Fibroblast of mammary gland (primary cell): ENCODE data around the gene SLC8A2.

ENCODE experiments used
- DNase-seq: peaks from one replicate; pipeline ENCODE4 v3.0.0-alpha.2; 2010; ENCODE audit warnings: low read depth
- H3K4me3 ChIP-seq: 2 replicates; pipeline ENCODE4 v1.5.1; 2011; ENCODE audit warnings: low read depth, mild to moderate bottlenecking, low read length, moderate library complexity; ENCODE audit not compliant: control insufficient read depth
- CTCF ChIP-seq: conservative IDR thresholded peaks from 2 replicates; pipeline ENCODE4 v1.5.1; 2011; ENCODE audit warnings: low read depth, low read length, inconsistent platforms; ENCODE audit not compliant: control insufficient read depth, insufficient read depth

Gene SLC8A2

DNA sequence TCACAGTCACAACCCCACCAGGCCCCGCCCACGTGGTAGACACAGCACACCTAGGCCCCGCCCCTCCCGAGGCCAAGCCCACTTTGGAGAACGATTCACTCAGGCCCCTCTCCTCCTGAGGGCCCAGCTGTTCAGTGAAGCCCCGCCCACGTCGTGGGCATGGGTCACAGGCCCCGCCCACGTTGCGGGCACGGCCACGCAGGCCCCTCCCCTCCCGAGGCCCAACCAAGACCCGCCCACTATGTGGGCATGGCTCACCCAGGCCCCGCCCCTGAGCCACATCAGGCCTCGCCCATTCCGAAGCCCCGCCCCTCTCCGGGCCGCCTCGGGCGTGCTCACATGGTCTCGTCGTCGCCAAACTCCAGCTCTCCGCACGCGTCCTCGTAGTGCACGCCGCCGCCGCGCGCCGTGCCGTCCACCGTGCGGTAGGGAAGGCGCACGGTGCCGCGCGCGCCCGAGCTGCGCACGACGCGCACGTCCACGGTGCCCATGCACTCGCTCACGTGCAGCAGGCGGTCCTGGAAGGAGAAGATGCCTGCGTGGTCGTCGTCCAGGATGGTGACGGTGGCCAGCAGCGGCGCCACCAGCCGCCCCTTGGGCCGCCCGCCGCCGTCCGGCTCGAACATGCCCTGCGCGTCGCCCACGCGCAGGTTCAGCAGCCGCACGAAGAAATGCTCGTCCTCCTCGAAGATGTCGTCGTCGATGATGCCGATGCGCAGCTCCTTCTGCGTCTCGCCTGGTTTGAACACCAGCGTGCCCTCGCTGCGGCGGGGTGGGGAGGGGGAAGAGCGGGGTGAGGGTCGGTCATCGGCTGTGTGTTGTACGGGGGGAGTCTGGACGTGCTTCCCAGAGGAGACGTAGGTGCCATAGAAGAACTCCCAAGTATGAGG is 24.0 kb downstream of the SLC8A2 start:
- TF ChIP-seq CTCF, result no peak
- H3K4me3 ChIP-seq, result no peak overlapping the region
- DNase-seq, result peak; percentile 41

- no peak overlapping the region for H3K4me3 ChIP-seq
- no peak for TF ChIP-seq CTCF
- no peak for DNase-seq
Measured at GRCh38 chr19:47446534-47447469, 24.9 kb downstream of the SLC8A2 start.

GRCh38 chr19:47445937-47446402 is 25.7 kb downstream of the SLC8A2 start:
- no peak for DNase-seq
- H3K4me3 ChIP-seq, result no peak overlapping the region
- no peak for TF ChIP-seq CTCF

DNA sequence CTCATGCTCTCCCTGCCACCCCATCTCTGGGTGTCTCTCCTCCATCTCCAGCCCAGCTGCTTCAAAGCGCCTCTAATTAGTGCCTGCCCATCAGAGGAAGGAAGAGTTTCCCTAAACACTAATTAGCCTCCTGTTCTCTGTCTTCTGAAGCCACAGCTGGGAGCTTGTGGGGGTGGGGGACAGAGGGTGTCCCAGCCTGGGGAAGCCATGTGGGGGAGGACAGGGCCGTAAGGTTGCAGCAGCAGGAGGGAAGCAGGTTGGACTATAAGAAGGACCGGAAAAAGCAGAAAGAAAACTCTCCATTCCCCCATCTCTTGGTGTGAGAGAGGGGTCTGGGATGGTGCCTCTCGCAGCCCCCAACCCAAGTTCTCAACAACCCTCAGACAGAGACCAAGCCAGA is 26.2 kb downstream of the SLC8A2 start:
- DNase-seq, result no peak
- no peak for TF ChIP-seq CTCF
- H3K4me3 ChIP-seq, result no peak overlapping the region

DNA sequence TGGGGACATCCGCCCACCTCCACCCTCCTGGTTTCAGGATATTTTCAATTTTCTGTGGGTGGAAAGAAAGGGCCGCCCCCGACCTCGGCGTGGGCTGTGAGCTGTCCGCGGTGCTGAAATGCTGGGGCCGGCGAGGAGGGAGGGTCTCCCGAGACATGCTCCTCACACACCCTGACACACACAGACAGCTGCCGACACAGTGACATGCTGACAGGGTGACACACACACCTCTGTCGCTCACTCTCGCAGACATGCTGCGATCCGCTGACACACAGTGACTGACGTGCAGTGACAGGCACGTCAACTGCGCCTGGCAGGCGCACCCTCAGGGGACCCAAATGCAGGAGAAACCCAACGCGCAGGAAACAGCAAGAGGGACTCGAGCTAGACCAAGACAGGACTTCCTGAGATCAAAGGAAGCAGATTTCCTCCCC is 27.3 kb downstream of the SLC8A2 start:
- DNase-seq, result no peak
- H3K4me3 ChIP-seq, result no peak overlapping the region
- no peak for TF ChIP-seq CTCF

DNA sequence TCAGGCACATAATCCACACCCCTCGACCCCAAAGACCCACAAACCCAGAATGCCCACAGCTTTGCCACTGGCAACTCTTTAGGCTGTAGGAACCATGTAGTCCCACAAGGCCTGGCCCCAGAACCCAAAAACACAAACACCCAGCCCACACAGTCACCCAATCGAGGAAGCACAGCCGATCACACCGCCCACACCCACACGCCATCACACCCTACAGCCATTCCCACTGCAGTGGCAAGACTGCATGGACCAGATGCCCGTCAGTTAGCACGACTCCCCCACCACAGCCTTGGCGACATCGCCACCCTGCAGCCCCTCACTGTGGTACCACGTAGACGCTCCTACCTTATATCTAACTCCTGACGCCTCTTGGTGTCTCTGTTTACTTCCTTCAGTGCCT is 28.4 kb downstream of the SLC8A2 start:
- DNase-seq, result no peak
- no peak for TF ChIP-seq CTCF
- no peak overlapping the region for H3K4me3 ChIP-seq
